Glutamatergic neuron (in vitro differentiated cells): ENCODE data around the gene CXCL5. TPM values are rescaled to one million over a fixed set of nuclear protein-coding genes. Genes with fewer than 3 reads are reported as not detected.
"Not testable (repeated sequence)": the region's sequence is repeated elsewhere in the genome, so short reads cannot be mapped to it uniquely, and the experiment has no call there.

Experiments
- DNase-seq: peaks from one replicate; pipeline ENCODE4 v3.0.0; 2022
- H3K27ac Mint-ChIP-seq: one replicate; pipeline ENCODE4 v1.8.0; 2020; ENCODE audit warnings: mild to moderate bottlenecking, mixed read lengths, inconsistent platforms; ENCODE audit not compliant: unreplicated experiment
- H3K27me3 Mint-ChIP-seq: one replicate; pipeline ENCODE4 v1.8.0; 2020; ENCODE audit warnings: mild to moderate bottlenecking, moderate library complexity, mixed read lengths, inconsistent platforms; ENCODE audit not compliant: unreplicated experiment
- H3K36me3 Mint-ChIP-seq: one replicate; pipeline ENCODE4 v1.8.0; 2020; ENCODE audit warnings: mild to moderate bottlenecking, mixed read lengths, inconsistent platforms; ENCODE audit not compliant: unreplicated experiment
- H3K4me1 Mint-ChIP-seq: one replicate; pipeline ENCODE4 v1.8.0; 2020; ENCODE audit warnings: mild to moderate bottlenecking, low read depth, mixed read lengths, inconsistent platforms; ENCODE audit not compliant: unreplicated experiment
- H3K4me3 Mint-ChIP-seq: one replicate; pipeline ENCODE4 v1.8.0; 2020; ENCODE audit warnings: mild to moderate bottlenecking, mixed read lengths, inconsistent platforms; ENCODE audit not compliant: unreplicated experiment
- H3K9me3 Mint-ChIP-seq: one replicate; pipeline ENCODE4 v1.8.0; 2020; ENCODE audit warnings: mild to moderate bottlenecking, moderate library complexity, mixed read lengths, inconsistent platforms; ENCODE audit not compliant: unreplicated experiment
- total RNA-seq: library from RNA; stranded (reverse); fragmentation: NEBNext Ultra II Directional; extraction: Animal tissue kit (Norgen Biotek cat#: 25700); gene quantifications from one replicate; pipeline ENCODE4 v1.2.1, GENCODE V29; 2021; ENCODE audit not compliant: unreplicated experiment
- TF ChIP-seq, protein P1 (sequence below): fragments of 200-600 bp; sonication (generic); IDR thresholded peaks from one replicate; pipeline ENCODE4 v1.5.0; 2021; ENCODE audit not compliant: partially characterized antibody, unreplicated experiment

Gene CXCL5
- total RNA-seq, 1 donor from 2014 or later = not detected

DNA sequence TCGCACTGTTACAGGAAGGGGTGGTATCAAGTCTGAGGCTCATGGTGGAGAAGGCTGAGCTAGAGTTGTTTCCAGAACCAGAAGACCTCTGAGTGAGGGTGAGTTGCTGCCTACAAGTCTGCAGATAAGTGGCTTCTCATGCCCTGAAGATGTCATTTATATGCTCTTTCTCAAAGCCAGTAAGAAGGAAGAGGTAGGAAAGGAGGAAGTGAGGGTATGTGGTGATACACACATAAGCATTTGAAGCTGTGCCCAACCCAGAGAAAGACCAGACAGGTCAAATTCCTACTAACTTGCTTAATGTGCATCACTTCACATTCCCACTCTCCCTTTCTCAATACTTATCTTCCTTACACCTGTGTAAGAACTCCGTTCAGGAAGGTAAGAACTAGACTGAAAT, 10.4 kb downstream of the CXCL5 start, which contains the start of gene PPBP:
TSS of gene PPBP (minus strand) at position 130 of the 400 bp plus-strand sequence. CDS start at position 43, 87 bp downstream.
- TF ChIP-seq, protein P1, sequence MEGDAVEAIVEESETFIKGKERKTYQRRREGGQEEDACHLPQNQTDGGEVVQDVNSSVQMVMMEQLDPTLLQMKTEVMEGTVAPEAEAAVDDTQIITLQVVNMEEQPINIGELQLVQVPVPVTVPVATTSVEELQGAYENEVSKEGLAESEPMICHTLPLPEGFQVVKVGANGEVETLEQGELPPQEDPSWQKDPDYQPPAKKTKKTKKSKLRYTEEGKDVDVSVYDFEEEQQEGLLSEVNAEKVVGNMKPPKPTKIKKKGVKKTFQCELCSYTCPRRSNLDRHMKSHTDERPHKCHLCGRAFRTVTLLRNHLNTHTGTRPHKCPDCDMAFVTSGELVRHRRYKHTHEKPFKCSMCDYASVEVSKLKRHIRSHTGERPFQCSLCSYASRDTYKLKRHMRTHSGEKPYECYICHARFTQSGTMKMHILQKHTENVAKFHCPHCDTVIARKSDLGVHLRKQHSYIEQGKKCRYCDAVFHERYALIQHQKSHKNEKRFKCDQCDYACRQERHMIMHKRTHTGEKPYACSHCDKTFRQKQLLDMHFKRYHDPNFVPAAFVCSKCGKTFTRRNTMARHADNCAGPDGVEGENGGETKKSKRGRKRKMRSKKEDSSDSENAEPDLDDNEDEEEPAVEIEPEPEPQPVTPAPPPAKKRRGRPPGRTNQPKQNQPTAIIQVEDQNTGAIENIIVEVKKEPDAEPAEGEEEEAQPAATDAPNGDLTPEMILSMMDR = no peak
- no peaks in the 10 kb centered on the region for H3K9me3 Mint-ChIP-seq
- no peaks in the 10 kb centered on the region for H3K36me3 Mint-ChIP-seq
- no peak within 1 kb of the TSS for H3K27ac Mint-ChIP-seq
- DNase-seq = no peak
- H3K4me3 Mint-ChIP-seq = no peak within 1 kb of the TSS
- no peaks in the 10 kb centered on the region for H3K4me1 Mint-ChIP-seq
- H3K27me3 Mint-ChIP-seq = no peaks in the 10 kb centered on the region

DNA sequence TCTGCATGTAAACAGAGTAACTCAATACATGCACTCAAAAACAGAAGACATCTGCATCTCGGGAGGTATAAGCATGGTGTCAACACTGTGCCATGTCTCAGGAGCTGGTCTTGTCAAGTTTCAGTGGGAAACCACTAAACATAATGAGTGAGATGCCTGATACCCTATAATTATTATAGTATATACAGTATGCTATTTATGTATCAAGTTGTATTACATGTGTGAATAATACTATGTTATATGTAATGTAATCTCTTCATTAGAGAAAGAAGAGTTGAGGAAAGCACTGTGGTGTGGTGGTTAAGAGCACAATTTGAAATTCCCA, 13.0 kb downstream of the CXCL5 start:
- no peak overlapping the region for H3K27ac Mint-ChIP-seq
- no peak overlapping the region for H3K4me3 Mint-ChIP-seq
- no peaks in the 10 kb centered on the region for H3K36me3 Mint-ChIP-seq
- no peak for DNase-seq
- no peaks in the 10 kb centered on the region for H3K4me1 Mint-ChIP-seq
- TF ChIP-seq, protein P1 = no peak
- no peaks in the 10 kb centered on the region for H3K9me3 Mint-ChIP-seq
- no peaks in the 10 kb centered on the region for H3K27me3 Mint-ChIP-seq

DNA sequence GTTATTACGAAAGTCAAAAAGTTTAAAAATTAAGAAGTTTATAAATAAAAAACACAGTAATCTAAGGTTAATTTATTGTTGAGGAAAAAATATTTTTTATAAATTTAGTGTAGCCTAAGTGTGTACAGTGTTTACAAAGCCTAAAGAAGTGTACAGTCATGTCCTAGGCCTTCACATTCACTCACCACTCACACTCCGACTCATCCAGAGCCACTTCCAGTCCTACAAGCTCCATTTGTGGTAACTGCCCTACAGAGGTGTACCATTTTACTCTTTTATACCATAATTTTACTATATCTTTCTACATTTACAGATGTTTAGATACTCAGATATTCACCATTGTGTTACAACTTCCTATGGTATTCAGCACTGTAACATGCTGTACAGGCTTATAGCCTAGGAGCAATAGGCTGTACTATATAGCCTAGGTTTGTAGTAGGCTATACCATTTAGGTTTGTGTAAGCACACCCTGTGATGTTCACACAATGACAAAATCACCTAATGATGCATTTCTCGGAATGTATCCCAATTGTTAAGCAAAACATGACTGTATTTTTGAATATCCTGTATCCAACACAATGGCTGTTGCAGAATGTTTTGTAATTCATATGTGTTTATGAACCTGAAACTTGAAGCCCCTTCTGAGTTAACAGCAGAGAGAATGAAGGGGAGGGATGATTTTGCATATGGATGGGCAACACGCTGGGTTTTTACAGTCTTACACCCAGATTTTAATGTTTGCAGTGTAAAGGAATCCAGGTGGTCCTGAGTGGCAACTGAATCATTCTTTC, 13.5 kb downstream of the CXCL5 start:
- H3K27ac Mint-ChIP-seq = no peak overlapping the region
- H3K36me3 Mint-ChIP-seq = no peaks in the 10 kb centered on the region
- DNase-seq = no peak

DNA sequence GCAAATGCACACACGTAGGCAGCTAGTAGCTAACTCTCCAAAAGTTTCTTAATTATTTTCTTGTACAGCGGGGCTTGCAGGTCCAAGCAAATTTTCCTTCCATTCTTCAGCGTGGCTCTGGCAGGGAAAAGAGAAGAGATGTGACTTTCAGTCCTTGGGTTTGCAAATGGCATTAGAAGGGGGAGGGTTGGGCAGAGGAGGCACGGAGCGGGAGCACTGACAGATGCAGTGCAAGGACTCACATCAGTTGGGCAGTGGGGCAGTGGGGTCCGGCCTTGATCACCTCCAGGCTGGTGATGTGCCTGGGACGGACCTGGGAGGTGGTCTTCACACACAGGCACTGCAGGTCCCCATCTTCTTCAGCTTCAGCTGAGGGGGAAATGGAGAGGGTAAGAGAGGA, 17.3 kb downstream of the CXCL5 start:
- H3K36me3 Mint-ChIP-seq, H3K4me3 Mint-ChIP-seq, H3K27me3 Mint-ChIP-seq, DNase-seq, H3K9me3 Mint-ChIP-seq, H3K4me1 Mint-ChIP-seq, H3K27ac Mint-ChIP-seq: not testable (repeated sequence)

More for the DNA sequence above, 13.5 kb downstream of the CXCL5 start:
- no peaks in the 10 kb centered on the region for H3K27me3 Mint-ChIP-seq
- H3K9me3 Mint-ChIP-seq = no peaks in the 10 kb centered on the region
- no peak overlapping the region for H3K4me3 Mint-ChIP-seq
- no peaks in the 10 kb centered on the region for H3K4me1 Mint-ChIP-seq
- TF ChIP-seq, protein P1 = no peak

DNA sequence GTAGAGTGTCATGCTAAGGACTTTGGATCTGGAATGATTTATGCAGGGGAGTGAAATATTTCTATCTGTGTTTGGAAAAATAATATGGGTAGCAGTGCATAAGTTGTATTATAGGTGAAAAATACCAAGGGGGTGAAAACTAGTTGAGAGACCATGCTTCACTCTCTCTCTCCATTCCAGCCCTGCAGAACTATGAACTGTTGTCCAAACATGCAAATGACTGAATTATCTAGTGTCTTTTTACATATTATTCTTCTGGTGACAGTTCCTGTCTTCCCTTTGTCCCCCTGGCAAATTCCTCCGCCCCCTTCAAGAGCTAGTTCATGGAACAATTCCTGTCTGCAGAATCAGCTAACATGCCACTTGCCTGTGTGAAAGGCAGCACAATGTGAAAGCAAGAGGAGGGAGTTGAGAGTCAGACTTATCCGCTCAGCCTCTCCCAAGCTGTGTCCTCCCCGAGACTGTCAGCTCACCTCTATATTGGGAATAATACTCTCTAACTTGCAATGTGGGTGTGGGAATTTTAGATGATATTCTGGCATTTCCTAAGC, 19.0 kb downstream of the CXCL5 start:
- TF ChIP-seq, protein P1 = no peak
- no peaks in the 10 kb centered on the region for H3K4me1 Mint-ChIP-seq
- no peaks in the 10 kb centered on the region for H3K27me3 Mint-ChIP-seq
- no peak overlapping the region for H3K27ac Mint-ChIP-seq
- no peaks in the 10 kb centered on the region for H3K36me3 Mint-ChIP-seq
- no peaks in the 10 kb centered on the region for H3K9me3 Mint-ChIP-seq
- DNase-seq = no peak
- no peak overlapping the region for H3K4me3 Mint-ChIP-seq
